HUDEP-2 (cell line): ENCODE measurements around the gene SPG11.
A peak's percentile ranks its signal among the peaks of the same experiment; 100 is the strongest.
"Not testable (repeated sequence)": the region's sequence is repeated elsewhere in the genome, so short reads cannot be mapped to it uniquely, and the experiment has no call there.

Experiments used
- DNase-seq, 76 experiments: peaks; one replicate each; lab custom pipeline; 2025; ENCODE audit not compliant: unreplicated experiment in 76 of 76; lab: John Stamatoyannopoulos, UW

SPG11 gene

DNA sequence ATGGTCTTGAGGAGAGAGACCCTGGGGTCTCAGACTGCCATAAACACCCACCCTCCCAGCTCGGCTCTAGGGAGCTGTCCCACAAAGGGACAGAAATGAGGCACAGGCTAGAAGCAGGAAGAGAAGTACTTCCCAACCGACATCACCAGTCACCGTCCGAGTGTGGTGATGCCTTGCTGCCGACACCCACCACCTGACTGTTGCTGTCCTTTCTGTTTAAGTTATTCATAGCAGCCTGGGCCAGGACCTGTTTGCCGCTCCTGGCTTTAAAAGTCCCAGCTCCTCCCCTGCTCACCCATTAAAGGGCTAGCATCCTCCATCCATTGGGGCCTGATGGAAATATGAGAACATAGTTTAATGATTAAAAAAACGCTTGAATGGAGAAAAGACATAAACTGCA, 13.2 kb upstream of the SPG11 start:
- no peak for DNase-seq

DNA sequence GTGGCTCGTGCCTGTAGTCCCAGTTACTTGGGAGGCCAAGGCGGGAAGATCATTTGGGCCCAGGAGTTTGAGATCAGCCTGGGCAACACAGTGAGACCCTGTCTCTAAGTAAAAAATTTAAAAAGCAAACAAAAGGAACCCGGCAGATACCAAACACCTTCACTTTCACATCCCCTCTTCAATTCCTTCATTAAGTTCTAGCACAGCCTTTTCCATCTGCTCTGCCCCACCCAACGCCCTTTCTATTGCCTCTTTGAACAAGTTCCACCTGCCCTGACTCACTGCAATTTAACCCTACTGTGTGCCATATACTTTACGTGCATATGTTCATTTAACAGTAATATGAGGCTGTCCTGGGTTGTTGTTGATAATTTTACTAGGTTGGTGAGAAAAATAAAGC, 12.4 kb upstream of the SPG11 start:
- no peak for DNase-seq

DNA sequence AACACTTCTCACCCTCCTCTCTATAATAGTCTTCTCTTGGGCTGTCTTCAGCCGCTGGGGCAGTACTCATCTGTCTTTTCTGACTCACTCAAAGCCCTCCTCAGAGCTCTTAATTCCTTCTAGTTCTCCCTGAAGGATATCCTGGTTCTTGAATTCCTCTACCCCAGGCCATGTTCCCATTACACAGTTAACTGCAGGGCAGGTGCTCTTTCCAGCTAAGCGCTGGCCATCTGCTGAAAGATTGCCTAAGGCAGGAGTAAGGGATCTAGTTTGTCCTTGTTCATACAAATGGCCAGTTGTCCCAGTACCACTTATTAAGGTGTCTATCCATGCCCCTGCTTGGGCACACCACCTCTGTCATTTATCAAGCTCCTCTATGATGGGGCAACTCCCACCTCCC, 10.2 kb upstream of the SPG11 start:
- DNase-seq = no peak

DNA sequence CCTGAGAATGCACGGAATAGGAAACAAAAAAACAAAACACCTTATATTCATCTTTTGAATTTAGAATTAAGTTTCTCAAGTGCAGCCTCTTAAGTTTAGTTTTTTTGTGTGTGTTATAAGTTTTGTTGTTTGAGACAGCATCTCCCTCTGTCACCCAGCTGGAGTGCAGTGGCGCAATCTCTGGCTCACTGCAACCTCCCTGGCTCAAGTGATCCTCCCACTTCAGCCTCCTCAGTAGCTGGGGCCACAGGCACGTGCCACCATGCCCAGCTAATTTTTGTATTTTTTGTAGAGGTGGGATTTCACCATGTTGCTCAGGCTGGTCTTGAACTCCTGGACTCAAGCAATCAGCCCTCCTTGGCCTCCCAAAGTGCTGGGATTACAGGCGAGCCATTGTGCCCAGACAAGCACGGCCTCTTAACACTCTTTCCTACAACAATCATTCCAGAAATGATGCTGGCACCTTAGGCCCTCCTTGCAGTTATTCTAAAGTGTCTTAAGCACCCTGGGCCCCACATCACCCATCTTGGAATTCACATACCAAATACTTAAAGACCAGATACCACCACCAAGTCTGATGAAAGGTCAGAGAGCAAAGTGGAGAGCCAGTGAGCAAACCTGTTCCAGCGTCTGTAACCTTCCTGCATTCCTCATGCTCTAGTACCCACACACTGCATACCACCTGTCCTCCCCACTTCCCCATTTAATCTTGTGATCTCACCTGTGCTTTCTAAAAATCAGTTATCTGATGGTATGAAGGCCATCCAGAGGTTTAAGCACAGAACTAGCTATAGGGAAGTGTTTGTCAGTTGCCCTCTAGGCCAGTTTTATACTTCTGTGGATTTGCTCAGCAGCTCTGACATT, 6.9 kb upstream of the SPG11 start:
- no peak for DNase-seq

DNA sequence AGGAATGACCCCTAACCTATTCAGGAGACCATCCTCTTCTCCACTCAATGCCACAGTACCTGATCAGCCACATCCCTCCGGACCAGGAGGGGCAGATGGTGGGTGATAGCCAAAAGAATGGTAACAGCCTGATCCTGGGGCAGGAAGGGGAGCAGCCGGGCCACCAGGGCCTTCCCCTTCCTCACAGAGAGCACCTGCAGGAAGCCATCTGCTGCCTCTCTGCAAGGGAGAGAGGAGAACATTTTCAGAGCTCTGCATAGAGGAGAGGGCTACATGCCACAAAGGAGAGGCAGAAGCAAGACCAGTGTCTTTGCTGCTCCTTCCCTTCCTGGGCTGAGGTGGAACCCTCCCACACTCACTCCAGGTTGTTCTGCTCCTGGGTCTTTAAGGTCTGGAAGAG, 5.5 kb upstream of the SPG11 start:
- DNase-seq = no peak

DNA sequence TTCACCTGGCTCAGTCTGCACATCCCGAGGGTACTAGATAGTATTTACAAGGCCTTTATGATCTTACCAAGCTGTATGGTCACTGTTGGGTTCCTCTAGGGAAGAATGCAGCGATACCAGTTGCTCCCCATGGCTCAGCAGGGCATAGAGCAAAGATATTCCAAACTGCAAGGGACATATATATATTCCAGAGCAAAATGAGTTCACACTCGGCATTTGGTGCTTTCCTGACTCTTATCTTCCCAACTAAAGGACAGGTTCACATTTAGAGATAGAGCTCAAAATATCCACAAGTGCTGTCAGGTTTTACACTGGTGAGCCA, 3.5 kb upstream of the SPG11 start:
- DNase-seq = no peak

DNA sequence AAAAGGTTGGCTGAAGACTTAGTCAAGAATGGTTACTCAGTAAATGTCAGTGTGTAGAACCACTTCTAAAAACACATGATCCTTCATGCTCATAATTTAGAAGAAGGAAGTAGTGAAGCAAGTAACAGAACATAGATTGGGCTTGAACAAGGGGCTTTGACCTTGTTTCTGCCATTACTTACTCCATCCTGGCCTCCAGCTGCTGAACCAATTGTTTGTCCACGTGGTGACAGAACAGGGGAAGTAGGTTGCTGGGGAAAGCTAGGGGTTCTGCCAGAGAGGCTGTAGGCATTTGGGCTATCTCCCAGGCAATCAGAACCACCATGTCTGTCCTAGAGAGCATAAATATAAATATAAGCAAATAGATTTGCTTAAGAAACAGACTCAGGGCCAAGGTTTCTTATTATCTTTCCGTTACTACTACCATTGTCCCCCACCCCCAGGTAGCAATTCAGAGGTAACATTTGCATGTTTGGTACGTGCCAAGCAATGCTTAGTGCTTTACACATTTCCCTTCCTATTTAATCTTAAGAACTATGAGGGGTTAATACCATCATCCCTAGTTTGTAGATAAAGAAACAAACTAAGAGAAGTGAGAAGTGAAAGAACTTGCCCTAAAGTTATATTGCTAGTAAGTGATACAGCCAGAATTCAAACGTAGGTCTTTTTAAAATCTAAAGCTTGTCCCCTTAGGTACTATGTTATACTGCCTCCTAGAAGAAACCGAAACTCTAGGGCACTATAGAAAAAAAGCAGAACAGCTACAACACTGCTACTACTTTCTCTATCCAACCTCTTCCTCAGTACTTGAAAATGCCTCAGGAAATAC, 3.0 kb upstream of the SPG11 start:
- no peak for DNase-seq

DNA sequence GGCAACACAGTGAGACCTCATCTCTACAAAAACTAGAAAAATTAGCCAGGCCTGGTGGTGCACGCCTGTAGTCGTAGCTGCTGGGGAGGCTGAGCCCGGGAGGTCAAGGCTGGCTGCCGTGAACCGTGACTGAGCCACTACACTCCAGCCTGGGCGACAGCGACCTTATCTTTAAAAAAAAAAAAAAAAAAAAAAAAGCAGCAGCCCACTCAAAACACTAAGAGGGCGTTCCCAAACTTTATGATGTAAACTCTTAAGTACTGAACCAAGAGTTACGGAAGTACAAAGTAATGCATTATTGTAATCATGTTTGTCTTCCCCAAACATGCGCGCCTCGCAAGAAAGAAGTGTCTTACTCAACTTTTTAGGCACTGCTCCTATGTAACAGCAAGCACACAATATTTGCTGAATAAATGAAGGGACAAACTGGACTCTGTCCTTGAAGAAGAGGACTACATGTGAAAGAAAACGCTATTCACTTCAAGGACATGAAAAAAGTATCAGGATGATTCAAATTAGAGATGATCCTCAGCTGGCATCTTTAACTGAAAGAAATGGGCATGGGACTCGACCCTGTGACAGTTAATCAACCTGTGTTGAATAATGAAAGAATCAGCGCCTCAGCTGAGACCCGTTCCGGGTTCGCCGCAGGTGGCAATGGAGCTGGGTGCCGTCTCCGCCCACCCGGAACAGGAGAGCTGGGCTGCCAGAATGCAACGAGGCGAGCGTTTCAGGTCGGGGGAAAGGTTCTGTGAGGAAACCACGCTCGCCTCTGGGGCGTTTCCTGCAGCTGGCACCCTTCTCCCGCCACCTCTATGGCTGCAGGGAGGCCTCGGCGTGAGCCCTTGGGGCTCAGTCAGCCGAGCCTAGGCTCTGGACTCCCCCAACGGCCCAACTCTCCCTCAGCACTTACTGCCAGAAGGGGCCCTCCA, 718 bp downstream of the SPG11 start:
- peak in 67 of 76 experiments; percentile 11 to 69 (median 49) for DNase-seq

DNA sequence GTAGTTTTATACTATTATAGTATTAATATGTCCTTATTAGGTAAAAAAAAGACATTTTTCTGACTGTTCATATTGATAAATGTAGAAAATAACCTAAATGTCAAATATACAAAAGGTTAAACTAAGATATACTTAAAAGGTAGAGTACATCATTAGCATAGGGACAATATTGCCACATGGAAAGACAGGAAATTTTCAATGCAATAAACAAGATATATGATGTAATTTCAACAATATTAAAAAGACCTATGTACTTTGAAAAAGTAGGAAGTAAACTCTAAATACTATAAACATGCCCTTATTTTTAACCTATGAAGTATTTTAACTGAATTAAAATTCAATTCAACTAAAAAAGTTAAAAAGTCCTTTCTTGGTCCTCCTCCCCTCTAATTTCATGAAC, 1.9 kb downstream of the SPG11 start:
- DNase-seq = no peak

DNA sequence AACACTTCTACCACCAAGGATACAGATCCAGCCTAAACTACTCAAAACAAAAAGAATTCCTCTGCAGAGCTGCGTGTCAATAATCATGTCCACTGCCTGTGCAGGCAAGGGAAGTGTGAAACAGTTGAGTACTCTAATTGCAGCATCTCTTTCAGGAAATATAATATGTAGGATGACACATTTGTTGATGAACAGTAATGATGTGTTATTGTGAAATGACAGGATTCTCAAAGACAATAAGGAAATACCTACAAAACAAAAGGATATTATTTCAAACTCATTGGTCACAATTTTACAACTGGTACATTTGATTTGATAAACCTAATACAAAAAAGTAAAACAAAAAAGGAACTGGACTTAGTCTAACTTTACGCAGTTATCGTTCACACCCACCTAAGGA, 4.4 kb downstream of the SPG11 start:
- DNase-seq = no peak

DNA sequence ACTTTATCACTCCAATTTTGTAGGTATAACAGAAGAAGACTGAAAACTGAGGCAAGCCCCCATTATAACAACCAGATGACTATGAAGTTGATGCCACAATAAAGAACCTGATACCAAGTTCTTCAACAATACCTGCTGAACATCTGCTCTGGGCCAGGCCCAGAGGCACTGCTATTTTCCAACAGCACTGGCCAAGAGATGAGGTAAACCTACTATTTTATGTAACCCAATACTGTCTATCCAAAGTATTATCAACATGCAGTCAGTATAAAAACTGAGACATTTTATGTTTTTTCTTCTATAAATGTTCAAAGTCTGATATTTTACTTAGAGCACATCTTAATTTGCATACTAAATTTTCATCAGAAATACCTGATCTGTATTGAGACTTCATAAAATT, 6.1 kb downstream of the SPG11 start:
- no peak for DNase-seq

DNA sequence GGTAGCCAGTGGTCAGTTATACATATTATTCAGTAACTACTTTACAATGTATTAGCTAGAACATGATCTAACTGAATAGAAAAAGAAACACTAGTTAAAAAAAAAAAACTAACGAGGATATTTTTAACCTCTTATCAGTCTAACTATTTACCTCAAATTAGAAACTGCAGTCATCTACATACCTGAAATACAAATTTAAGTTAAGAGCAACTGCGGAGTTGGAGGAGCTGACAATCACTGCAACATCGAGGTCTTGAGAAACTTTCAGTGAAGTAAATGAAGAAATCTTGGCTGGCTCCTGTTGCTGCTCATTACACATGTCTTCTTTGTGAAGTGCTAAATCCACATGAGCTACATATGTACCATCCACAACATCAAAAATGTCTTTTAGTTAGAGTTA, 6.5 kb downstream of the SPG11 start:
- DNase-seq = no peak

DNA sequence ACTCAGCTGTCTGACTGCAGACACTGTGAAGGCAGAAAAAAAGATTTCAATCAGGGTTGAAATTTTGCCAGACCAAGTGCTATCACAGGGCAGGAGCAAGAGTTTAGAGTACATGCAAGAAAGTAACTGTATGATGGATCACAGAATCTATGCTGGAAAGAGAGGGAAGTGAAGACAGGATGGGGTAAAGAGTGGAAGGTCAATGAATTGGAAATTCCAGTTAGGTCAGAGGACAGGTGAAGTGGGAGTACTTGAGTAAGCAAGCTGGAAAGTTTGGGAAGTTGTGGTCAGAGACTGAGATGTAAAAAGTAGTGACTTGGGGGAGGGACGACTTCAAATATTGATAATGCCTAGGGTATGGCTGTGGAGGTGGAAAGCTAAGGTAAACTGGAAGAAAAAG, 7.2 kb downstream of the SPG11 start:
- peak in 4 of 76 experiments; percentile 2 to 15 (median 4) for DNase-seq

DNA sequence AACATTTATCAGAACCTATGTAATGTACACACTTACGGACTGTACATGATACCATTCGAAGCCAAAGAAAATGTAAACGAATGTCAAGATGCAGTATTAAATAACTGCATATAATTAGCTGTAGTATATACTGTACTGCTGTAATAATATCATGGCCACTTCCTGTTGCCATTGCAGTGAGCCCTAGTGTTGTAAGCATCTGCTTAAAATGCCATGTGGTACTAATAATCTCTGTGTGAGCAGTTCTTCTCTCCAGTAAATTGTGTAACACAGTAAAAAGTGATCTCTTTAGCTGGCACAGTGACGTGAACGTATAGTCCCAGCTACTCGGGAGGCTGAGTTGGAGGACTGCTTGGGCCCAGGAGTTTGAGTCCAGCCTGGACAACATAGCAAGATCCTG, 8.6 kb downstream of the SPG11 start:
- no peak for DNase-seq

DNA sequence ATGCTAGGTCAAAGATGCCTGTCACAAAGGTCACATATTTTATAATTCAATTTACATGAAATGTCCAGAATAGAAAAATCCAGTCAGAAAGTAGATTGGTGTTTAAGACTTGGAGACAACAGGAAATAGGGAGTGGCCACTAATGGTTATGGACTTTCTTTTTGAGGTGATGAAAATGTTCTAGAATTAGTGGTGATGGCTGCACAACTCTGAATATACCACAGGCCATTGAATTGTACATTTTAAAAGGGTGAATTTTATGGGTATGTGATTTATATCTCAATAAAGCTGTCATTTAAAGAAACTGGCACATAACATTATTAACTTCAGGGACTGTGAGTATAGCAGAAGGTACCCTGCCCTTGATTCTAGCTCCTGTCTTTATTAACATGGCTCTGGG, 15.8 kb downstream of the SPG11 start:
- no peak for DNase-seq

DNA sequence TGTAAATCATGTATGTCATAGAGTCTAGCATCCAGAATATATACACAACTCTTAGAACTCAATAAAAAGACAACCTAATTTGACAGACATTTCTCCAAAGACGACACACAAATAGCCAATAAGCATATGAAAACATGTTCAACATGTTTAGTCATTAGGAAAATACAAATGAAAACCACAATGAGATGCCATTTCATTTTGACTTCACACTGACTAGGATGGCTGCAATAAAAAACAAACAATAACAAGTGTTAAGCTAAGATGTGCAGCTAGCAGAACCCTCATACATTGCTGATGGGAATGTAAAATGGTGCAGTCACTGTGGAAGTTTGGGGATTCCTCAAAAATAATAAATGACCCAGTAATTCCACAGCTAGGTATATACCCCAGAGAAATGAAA, 16.4 kb downstream of the SPG11 start:
- DNase-seq = no peak

DNA sequence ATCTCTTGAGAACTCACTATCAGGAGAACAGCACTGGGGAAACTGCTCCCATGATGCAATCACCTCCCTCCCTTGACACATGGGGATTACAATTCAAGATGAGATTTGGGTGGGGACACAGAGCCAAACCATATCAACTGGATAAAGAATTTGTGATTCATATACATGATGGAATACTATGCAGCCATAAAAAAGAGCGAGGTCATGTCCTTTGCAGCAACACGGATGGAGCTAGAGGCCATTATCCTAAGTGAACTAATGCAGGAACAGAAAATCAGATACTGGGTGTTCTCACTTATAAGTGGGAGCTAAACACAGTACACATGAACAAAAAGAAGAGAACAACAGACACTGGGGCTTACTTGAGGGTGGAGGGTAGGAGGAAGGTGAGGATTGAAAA, 17.0 kb downstream of the SPG11 start:
- no peak for DNase-seq

DNA sequence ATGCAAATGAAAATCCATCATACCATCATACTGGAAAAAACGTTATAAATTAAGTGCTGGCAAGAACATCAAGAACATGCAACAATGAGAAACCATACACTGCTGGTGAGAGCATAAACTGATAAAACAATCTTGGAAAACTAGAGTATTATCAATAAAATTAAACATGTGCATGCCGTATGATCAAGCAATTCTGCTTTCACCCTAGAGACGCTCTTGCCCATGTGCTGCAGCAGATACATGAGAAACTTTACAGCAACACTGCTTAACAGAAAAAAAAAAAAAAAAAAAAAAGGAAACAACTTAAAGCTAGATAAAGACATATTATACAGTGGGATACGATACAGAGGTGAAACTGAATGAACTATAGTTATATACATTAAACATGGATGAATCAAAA, 21.8 kb downstream of the SPG11 start:
- no peak for DNase-seq

DNA sequence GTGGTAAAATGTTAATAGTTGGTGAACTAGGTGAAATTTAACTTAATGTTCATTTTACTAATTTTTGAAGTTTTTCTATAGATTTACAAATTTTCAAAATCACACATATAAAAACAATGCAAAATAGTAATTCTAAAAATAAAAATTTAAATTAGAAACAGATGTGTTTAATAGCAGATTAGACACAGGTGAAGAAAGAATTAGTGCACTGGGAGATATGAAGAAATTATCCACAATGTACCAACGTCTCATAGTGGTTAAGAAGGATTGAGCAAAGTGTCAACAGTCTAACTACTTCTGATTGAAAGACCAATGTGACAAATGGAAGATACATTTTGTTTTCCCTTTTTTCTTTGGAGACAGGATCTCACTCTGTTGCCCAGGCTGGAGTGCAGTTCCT, 26.5 kb downstream of the SPG11 start:
- DNase-seq = no peak

DNA sequence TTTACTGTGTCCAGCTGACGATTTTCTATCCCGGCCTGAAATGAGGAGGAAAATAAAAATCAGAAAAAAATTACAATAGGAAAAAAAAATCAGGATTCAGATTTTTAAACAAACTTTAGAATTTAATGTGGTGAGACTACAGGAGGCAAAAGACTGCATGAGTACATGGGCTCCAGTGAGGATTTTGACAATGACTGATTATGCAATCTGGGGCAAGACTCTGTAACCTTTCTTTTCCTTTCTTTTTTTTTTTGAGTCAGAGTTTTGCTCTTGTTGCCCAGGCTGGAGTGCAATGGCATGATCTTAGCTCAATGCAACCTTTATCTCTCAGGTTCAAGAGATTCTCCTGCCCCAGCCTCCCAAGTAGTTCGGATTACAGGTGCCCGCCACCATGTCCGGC, 29.9 kb downstream of the SPG11 start:
- no peak for DNase-seq

DNA sequence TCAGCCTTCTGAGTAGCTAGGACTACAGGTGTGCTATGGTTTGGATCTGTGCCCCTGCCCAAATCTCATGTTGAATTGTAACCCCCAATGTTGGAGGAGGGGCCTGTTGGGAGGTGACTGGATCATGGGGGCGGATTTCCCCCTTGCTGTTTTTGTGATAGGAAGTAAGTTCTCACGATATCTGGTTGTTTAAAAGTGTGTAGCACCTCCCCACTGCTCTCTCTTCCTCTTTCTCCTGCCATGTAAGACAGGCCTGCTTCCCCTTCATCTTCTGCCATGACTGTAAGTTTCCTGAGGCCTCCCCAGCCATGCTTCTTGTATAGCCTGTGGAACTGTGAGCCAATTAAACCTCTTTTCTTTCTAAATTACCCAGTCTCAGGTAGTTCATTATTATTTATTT, 38.2 kb downstream of the SPG11 start:
- DNase-seq = not testable (repeated sequence)
